Myocyte (in vitro differentiated cells): ENCODE measurements around the gene ZNRF4. TPM values are rescaled to one million over a fixed set of nuclear protein-coding genes. Genes with fewer than 3 reads are reported as not detected.

ENCODE experiments used
- DNase-seq: peaks from one replicate; pipeline ENCODE4 v3.0.0-alpha.2; 2012; ENCODE audit warnings: low read depth
- total RNA-seq: library from RNA; depleted of rRNA; stranded (reverse); fragments of >200 nt; gene quantifications from 2 replicates; pipeline ENCODE4 v1.2.3, GENCODE V29; 2014

The ZNRF4 gene
- total RNA-seq, 1 donor from 2014 or later: not detected

DNA sequence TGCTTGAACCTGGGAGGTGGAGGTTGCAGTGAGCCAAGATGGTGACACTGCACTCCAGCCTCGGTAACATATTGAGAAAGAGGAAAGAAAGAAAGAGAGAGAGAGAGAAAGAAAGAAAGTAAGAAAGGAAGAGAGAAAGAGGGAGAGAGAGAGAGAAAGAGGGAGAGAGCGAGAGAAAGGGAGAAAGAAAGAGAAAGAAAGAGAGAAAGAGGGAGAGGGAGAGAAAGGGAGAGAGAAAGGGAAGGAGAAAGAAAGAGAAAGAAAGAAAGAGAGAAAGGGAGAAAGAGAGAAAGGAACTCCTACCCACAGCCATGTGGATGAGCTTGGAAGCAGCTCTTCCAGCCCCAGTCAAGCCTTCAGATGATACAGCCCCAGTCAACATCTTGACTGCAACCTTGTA is 46.7 kb downstream of the ZNRF4 start:
- no peak for DNase-seq

GRCh38 chr19:5503598-5503997 is 48.4 kb downstream of the ZNRF4 start:
- no peak for DNase-seq

GRCh38 chr19:5504114-5504513 is 48.9 kb downstream of the ZNRF4 start:
- no peak for DNase-seq

Other genes starting within 250 kb of the ZNRF4 start
- 104 and 161 TPM in 2 replicates for gene PTPRS, start 114.6 kb upstream of the ZNRF4 start, total RNA-seq
- 0.05 TPM in 1 of 2 replicates, not detected in the other for gene TINCR, start 112.5 kb downstream of the ZNRF4 start, total RNA-seq
- gene SAFB2, start 167.4 kb downstream of the ZNRF4 start, total RNA-seq: 30.8 and 35.1 TPM in 2 replicates
- 41.7 and 42.1 TPM in 2 replicates for gene SAFB, start 167.7 kb downstream of the ZNRF4 start, total RNA-seq
- gene MICOS13, start 225.1 kb downstream of the ZNRF4 start, total RNA-seq: 90.2 and 123 TPM in 2 replicates
- gene HSD11B1L, start 225.6 kb downstream of the ZNRF4 start, total RNA-seq: 39.9 and 48.1 TPM in 2 replicates
- 605 and 876 TPM in 2 replicates for gene RPL36, start 234.9 kb downstream of the ZNRF4 start, total RNA-seq